Measurements from ENCODE around the gene ADAMTS1.

ADAMTS1 gene

GRCh38 chr21:26800001-26800400 is 45.2 kb downstream of the ADAMTS1 start:
- TF ChIP-seq, protein P1, sequence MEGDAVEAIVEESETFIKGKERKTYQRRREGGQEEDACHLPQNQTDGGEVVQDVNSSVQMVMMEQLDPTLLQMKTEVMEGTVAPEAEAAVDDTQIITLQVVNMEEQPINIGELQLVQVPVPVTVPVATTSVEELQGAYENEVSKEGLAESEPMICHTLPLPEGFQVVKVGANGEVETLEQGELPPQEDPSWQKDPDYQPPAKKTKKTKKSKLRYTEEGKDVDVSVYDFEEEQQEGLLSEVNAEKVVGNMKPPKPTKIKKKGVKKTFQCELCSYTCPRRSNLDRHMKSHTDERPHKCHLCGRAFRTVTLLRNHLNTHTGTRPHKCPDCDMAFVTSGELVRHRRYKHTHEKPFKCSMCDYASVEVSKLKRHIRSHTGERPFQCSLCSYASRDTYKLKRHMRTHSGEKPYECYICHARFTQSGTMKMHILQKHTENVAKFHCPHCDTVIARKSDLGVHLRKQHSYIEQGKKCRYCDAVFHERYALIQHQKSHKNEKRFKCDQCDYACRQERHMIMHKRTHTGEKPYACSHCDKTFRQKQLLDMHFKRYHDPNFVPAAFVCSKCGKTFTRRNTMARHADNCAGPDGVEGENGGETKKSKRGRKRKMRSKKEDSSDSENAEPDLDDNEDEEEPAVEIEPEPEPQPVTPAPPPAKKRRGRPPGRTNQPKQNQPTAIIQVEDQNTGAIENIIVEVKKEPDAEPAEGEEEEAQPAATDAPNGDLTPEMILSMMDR (IDR thresholded peaks at IDR 0.05; ENCODE audit: insufficient read depth, low read length, missing control alignments), result no peak
- ChIA-PET POLR2A (no interaction called here), CTCF (interaction anchor here (0.7 to 1.8 kb wide), 2 partner anchors 16 to 31 kb away, joined by 3 to 9 read pairs; no protein-coding TSS in a partner anchor)
- H3K4me3 ChIP-seq (ENCODE audit: low read depth, low read length), result no peak overlapping the region
- no peak for DNase-seq (ENCODE audit: low read depth, low spot score)

DNA sequence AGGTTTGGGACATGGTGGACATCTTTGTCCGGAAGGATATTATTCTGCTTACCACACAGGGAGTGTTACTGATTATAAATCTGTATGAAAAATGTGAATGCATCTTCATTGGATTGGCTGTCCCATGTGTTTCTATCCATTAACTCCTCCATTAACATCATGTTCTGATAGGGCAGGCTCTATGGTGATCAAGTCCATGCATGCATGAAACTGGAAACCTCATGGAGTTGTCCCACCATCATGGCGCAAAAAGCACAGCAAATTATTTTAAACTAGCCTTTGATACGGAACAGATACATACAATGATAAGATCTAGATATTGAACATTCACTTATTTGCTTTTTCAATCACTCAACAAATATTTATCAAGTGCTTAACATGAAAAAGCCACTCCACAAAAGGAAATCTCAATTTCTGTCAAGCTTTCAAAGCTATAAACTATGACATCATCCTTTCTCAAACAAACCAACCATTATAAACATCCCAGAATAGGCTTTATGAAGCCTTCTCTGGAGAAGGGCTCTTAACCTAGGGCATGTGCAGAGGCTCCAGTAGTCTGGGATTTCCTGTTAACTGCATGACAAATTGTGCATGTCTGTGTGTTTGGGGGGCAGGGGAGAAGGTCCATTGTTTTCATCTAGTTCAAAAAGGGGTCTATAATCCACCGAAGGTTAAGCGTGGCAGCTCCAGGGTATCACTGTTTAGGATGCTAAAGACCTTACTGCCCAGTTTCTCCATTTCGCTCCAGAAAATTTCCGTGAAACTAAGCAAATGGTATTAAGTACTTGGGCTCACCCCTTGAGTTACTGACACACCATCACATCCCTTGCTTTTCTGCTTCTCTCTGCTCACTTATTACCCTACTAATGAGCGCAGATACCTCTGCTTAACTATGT is 46.1 kb downstream of the ADAMTS1 start:
- no peak overlapping the region for H3K4me3 ChIP-seq (ENCODE audit: low read depth, low read length)
- DNase-seq (ENCODE audit: low read depth, low spot score), result no peak
- ChIA-PET POLR2A (no interaction called here), CTCF (interaction anchor here (0.7 to 1.0 kb wide), 2 partner anchors 17 to 82 kb away, joined by 3 to 4 read pairs; no protein-coding TSS in a partner anchor)
- TF ChIP-seq, protein P1 (IDR thresholded peaks at IDR 0.05; ENCODE audit: insufficient read depth, low read length, missing control alignments), result no peak

- ChIA-PET CTCF (interaction anchor here (1.2 kb wide), 1 partner anchor 19 kb away, joined by 3 read pairs; no protein-coding TSS in a partner anchor), POLR2A (no interaction called here)
- H3K4me3 ChIP-seq (ENCODE audit: low read depth, low read length), result no peak overlapping the region
- no peak for DNase-seq (ENCODE audit: low read depth, low spot score)
- TF ChIP-seq, protein P1 (IDR thresholded peaks at IDR 0.05; ENCODE audit: insufficient read depth, low read length, missing control alignments), result no peak
Measured at GRCh38 chr21:26797878-26798456, 47.2 kb downstream of the ADAMTS1 start.

GRCh38 chr21:26795866-26796329 is 49.3 kb downstream of the ADAMTS1 start:
- no peak overlapping the region; the same call in 1 of the 2 replicates for H3K4me3 ChIP-seq (ENCODE audit: low read depth, low read length)
- TF ChIP-seq, protein P1 (IDR thresholded peaks at IDR 0.05; ENCODE audit: insufficient read depth, low read length, missing control alignments), result no peak
- DNase-seq (ENCODE audit: low read depth, low spot score), result peak; percentile 97
- CTCF ChIA-PET, result interaction anchor here (1.8 kb wide), 1 partner anchor 19 kb away, joined by 4 read pairs; no protein-coding TSS in a partner anchor
- POLR2A ChIA-PET, result no interaction called here

DNA sequence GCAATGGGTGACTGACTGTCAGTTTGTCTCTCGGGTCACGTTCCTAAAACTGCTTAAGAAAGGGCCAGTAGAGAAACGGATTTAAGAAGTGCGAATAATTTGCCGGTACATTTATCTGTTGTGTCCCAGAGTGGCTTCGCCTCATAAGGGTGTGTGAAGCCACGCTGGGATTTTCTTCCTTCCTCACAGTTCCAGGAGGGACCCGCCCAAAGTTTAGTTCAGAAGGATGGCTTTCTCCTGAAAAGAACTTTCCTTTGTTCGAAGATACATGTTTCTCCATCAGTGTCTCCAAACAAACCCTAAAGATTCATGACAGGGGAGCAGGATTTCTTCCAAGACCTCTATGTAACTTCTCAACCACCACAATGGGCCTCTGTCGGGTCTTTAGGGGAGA is 49.8 kb downstream of the ADAMTS1 start:
- POLR2A ChIA-PET, result no interaction called here
- TF ChIP-seq, protein P1 (IDR thresholded peaks at IDR 0.05; ENCODE audit: insufficient read depth, low read length, missing control alignments), result no peak
- no peak for DNase-seq (ENCODE audit: low read depth, low spot score)
- no peak overlapping the region for H3K4me3 ChIP-seq (ENCODE audit: low read depth, low read length)
- CTCF ChIA-PET, result interaction anchor here (1.8 kb wide), 1 partner anchor 20 kb away, joined by 4 read pairs; no protein-coding TSS in a partner anchor
